H4 (cell line): ENCODE measurements around the gene PRIMA1. TPM values are rescaled to one million over a fixed set of nuclear protein-coding genes. Genes with fewer than 3 reads are reported as not detected.
"Not testable (repeated sequence)": the region's sequence is repeated elsewhere in the genome, so short reads cannot be mapped to it uniquely, and the experiment has no call there.

ENCODE experiments used
- DNase-seq: peaks from one replicate; pipeline ENCODE4 v3.0.0-alpha.2; 2015; ENCODE audit warnings: low spot score
- total RNA-seq: library from RNA; depleted of rRNA; stranded (reverse); fragments of >200 nt; shearing (Covaris generic); gene quantifications from 2 replicates; pipeline ENCODE4 v1.2.3, GENCODE V29; 2014; rRNA removed

The PRIMA1 gene, protein sequence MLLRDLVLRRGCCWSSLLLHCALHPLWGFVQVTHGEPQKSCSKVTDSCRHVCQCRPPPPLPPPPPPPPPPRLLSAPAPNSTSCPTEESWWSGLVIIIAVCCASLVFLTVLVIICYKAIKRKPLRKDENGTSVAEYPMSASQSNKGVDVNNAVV
- total RNA-seq = 0.04 TPM in 2 replicates

DNA sequence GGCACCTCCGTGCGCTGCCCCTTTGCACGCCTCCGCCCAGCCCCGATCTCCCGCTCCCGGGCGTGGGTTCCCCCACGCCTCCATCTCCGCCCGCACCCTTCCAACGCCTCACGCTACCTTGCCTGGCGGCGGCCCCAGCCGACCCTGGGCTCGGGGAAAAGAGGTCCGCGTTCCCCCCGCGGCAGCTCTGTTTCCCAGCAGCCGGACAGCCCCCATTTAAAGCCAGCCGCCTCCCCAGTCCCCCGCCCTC lies at the start of gene PRIMA1:
Gene PRIMA1 (minus strand): TSS at position 193 of the 250 bp plus-strand sequence. CDS start 767 bp downstream, outside the sequence.
- DNase-seq = no peak

DNA sequence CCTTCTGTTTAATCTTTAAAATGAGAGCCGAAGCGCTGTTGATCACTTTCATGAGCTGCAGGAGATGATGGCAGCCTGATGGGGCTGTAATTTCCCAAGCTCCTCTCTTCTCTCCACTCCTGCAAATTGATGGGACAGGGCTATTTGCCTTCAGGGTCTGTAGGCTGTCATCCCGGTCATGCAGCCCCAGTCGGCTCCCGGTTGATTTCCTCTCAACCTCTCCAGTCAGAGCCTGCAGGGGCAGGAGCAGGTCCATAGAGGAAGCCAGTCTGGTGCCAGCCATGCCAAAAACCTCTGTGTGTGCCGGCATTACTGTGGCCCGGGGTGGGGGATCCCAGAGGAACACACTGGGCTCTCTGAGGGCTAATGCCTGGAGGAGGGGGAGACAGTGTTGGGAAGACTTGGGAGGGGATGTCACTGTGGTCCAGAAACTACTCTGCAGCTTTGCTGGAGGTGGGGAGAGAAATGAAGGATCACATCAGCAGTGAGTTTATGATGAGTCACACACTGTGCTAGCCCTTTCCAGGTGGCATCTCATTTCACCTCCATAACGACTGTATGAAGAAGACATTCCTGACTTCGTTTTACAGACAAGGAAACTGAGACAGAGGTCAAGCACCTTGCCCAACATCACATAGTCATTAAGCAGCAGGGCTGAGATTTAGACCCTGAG lies 46.5 kb upstream of the PRIMA1 start:
- DNase-seq = no peak

DNA sequence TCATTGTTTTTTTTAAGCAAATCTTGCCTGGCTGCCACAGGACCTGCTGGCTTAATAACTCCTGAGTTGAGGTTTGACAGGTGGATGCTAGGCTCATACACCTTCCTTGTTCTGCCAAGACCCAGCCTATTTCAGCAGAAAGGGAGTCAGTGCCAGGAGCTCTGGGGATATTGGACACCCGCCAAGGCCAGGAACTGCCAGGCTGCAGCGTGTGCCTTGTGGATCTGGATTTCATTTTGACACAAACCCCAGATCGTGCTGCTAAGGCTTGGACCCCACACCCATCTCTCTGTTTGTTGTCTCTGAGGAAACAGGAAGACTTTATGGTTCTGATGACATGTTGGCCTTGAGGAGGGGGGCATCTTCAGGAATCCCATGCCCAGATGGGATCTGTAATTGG lies 44.4 kb upstream of the PRIMA1 start:
- no peak for DNase-seq

DNA sequence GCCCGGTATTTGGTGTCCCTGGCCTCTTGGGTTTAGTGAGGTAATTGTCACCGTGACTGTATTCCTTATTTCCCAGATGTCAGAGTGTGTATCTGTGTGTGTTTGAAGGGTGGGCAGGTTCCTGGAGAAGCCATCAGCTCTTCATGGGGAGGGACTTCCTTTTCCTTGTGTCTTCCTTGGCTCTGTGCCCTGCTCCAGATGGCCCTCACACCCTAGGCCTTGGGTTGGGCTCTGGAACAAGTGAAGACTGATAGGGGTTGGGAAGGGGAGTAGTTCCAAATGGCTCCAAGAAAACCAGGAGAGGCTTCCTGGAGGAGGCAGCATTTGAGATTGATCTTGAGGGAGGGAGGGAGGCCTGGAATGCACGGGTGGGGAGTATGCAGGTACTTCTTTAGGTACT lies 43.8 kb upstream of the PRIMA1 start:
- no peak for DNase-seq

DNA sequence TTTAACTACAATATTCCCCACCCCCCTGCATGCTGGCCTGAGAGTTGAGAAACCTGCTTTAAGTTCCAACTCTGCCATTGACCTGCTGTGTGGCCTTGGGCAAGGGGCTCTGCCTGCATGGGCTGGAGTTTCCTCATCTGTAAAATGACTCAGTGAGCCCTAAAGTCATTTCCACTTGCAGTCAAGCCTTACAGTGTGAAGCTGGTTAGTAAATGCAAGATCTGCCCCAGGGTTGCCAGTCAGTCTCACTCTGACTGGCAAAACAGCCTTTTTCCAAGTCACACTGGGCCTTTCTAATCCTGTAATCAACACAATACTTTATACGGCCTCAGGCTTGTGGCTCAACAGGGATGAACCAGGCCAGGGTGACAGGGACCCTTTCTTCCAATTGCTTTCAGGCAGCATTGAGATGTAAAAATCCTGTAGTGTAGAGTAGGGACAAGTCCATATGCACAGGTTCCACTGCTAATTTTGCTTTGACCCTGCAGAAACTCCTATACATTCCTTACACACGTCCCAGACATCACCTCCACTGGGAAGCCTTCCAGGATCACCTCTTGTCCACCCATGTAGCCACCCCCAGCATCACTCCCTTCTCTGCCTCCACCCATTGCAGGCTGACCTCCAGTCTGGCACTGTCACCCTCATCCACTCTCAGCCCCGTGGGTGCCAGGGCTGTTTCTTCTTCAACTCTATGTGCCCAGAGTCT lies 42.6 kb upstream of the PRIMA1 start:
- DNase-seq = no peak

DNA sequence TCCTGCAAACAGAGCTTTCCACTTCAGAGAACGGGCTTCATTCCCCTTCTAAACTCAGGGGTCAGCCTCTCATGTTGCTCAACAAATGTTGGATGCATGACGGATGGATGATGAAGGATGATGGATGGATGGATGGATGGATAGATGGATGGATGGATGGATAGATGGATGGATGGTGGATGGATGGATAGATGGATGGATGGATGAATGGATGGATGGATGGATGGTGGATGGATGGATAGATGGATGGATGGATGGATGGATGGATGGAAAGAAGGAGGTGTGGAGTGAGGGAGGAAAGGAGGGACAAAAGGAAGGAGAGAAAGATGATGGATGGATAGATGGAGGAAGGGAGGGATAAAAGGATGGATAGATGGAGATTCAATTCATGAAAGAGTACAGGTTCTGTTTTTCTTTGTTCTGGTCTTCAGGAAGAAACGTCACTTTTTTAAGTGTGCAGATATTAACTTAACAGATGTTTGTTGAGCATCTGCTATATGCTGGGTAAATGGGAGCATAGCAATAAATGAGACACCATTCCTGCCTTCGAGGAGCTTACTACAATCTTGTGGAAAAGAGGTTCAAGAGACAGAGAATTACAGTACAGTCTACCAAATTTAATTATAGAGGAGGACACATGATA lies 41.7 kb upstream of the PRIMA1 start:
- no peak for DNase-seq

DNA sequence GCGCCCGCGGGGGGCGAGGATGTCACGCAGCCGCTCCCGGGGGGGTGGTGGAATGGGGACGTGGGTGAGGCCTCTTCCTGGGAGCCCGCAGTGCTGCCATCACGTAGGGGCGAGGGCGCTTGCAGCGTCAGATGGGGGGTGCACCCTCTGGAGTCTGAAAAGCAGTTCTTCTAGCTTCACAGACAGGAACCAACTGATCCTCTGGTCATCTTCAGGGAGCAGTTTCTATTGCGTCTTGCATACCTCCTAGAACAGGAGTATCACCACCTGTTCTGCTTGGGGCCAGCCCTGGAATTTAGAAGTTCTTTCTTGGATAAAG lies 36.9 kb upstream of the PRIMA1 start:
- no peak for DNase-seq

DNA sequence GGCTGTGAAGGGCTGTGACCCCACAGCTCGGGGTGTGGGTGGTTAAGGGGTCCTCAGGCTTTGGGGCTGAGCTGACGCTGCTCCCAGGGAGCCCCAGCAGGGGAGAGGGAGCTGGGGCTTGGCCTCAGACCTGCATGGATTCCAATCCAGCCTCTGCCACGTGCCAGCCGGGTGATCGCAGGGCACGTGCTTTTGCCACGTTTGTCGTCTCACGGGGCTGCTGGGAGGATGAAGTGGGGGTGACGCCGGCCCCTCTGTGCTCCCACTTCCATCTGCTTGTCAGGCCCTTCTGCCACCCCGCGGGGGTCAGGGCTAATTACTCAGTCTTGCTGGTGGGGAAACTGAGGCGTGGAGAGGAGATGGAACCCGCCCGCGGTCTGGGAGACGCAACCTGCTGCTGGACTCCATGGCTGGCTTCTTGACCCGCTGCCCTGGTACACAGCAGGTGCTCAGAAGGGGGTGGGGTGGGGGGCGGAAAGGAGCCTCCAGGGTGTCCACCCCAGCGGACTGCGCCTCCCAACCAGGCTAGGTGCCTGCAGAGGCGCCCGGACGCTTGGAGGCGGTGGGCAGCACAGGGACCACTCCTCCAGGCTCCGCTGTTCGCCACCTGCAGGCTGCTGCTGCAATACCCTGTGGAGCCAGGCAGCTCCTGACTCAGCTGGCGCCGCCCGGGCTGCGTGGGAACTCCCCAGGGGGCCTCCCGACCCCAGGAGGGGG lies 36.4 kb upstream of the PRIMA1 start:
- no peak for DNase-seq

DNA sequence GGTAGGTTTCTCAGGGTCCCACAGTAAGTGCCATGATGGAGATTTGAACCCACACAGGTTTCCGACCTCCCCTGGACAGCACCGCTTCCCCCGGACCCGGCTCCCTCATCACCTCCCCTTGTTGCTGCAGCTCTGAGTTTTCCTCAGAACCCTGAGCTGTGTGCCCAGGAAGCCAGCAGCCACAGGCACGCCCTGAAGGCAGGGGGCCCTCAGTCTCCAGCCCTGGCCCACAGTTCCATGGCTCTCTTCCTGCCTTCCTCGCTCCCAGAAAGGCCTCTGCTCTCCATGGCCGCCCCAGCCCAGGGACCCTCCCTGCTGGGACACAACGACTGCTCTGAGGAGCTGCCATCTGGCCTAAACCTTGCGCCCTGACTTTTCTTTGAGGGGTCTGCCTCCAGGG lies 35.8 kb upstream of the PRIMA1 start:
- DNase-seq = no peak

DNA sequence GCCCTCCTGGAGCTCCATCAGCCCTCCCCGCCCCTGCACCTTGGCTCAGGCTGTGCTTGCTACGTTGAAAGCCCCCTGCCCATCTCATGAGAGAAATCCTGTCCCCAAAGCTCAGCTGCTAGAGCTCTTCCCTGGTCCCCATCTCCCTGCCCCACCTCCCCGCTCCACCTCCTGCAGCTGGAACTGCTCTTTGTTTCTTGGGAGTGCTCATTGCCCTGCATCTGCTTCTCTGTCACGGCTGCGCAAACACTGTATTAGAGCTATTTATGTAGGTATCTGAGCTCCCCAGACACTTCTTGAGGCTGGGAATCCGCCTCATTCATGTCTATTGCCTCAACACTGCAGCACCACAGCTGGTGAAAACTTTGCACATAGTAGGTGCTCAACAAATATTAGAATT lies 32.8 kb upstream of the PRIMA1 start:
- no peak for DNase-seq

DNA sequence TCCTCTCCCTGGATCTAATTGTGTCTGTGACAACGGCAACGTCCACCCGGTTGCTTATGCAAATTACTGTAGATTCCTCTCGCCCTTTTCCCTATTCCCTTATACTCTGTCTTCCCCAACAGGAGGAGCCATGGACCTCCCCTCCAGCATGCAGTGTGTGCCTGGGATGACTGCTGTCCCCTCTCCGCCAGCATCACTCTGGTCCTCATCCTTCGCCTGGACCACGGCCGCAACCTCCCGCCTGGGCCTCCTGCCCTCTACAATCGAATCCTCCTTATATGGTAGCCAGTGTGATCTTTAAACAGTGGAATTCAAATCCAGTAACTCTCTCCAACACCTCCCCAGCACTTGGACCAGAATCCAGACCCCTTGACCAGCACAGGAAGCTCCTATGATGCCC lies 30.6 kb upstream of the PRIMA1 start:
- DNase-seq = no peak

DNA sequence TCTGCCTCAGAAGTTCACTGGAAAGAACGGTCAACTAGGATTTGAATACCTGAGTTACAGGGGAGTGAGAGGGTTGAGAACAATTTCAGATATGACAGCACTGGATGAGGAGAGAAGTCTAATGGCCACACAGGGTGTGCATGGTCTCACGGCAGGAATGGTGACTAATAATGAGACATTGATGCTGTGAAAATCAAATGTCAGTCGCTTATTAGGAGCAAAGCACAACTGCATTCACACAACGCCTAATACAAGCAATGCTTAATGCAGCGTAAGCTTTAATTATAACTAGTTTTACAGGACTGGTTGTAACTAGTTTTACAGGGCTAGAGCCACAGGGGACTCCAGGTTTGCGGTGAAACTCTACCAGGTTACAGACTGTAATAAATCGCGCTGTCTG lies 23.4 kb upstream of the PRIMA1 start:
- DNase-seq = no peak

DNA sequence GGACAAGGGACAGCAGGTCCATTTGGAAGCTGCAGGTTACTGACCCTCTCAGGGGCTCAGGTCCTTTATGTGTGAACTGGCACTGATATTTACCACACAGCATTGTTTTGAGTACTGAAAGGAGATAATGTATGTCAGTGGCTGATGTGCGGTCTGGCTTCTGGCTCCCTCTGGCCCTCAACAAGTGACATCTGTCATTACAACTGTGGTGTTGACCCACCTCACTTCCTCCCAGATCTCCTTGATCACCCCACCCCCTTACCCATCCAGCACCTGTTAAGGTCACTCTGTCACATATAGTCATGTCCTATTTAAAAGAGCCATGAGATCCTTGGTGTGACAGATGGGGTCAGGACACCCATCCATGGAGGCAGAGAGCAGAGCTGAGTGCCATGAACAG lies 22.7 kb upstream of the PRIMA1 start:
- no peak for DNase-seq

DNA sequence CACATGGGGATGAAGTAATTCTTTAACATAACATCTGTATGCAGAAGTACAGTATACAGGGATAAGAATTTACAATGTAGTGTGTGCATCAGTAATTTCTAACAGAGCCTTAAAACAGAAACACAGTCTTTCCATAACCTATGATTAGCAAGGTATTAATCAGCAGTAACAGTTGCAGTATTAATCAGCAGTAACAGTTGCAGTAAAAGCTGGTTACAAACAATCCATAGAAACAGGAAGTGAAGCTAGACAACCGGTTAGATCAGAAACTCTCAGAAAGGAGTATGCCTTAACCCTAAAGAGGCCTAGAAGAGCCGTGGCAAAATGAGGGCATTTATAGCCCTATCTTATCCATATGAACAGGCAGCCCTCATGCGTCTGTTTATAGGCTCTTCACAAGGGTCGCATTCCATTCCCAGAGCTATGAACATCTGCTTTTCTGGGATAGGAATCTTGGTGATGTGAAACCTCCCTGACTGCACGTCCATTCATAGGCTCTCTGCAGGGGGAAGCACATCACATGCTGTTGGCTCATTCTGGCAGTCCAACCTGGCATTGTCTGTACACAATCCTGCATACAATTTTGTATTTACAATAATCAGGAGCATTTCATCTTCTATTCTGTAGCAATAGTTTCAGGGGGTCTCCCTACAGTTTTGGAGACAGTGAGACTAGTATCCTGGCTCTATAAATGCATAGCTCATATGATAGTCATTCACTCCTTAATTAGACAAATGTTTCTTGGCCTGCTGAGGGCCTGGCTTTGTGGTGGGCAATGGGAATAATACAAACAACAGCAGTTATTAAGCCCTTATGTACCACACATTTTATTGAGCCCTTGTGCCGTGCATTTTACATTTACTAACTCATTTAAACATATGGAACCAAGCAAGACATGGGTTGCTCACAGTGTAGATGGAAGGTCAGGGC lies 21.5 kb upstream of the PRIMA1 start:
- not testable (repeated sequence) for DNase-seq

DNA sequence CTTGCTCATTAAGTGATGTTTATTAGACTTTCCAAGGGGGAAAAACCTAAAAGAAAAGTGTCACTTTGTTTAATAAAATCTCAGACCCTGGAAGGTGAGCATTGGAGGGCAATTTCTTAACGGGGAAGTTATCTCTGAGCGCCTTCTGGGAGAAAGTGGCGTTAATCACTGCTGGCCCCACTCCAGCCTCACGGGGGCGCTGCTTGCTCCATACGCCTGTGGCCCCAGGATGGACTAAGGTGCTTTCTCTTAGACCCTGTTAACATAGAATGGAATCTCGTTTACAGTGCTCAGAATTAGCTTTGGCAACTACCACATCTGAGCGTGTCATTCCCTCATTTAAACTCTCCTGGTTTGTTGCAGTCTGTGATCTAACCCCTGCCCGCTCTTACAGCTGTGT lies 16.4 kb upstream of the PRIMA1 start:
- DNase-seq = no peak

DNA sequence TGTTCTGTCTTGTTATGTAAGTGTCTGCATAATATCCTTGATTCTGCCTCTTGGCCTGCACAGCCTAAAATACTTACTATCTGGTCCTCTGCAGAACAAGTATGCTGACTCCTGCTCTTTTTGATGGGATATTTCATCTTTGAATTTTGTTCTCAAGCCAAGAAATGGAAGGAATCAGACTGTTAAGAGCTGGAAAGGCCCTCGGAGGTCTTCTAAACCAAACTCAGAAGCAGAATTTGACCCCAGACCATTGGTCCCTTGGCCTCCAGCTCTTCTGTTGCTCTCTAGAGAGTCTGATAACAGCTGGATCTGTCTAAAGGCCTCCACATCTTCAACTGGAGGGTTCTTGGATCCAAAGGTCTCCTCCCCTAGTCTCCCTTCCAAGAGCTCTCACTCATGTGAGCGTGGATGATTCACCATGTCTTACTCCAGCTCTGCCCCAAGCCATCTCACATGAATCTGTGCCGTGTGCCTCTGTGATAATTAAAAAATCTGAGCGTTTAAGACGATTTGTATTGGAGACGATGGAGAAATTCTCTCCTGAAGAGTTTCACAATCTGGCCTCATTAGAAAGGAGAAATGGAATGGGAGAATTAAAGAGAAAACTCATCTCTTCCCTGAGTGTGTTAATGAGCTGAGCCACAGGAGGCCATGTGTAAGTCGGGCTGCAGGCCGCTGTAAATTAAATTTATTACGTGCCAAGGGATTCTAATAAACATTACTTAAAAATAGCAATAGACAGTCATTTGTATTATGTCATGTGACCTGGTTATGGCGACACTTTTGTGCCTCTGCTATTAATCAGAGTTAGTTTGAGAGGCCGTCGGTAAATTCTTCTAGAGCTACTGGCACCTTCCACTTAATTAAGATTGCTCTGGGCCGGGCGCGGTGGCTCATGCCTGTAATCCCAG lies 15.4 kb upstream of the PRIMA1 start:
- DNase-seq = no peak

DNA sequence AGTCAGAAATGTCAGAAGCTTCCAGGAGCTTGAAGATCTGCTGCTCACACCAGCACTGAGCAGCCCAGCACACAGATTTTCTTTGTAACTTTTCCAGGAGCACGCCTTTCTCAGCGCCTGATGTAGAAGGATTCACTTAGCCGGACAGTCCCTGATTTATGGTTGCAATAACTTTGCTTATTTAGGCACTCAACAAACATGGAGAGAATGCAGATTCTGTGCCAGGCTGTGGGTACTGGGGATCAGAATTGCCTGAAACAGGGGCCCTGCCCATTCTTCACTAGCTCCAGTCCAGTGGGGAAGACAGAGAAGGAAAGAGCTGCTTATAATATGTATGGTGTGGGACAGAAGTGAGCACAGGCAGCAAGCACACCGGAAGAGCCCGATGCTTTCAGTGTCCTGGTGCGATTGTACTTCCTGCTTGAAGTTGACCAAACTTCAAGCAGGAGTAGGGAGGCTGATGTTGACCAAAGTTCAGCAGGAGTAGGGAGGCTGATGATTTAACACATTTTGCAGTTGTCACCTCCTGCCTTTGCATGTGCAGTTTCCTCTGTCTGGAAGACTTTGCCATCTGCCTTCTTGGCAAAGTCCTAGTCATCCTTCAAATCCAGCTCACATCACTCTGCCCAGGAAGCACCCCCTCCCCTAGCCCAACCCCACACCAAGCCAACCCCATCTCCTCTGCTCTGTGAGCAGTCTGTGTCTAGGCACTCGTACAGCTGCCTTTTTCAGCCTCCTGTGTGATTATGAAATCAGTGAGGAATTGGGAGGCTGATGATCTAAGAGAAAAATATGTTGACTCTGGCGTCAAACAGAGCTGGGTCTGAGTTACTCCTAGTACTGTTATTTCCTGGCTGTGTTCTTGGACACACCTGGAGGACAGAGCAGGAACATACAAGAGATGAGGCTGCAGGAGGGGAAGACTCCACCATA lies 12.0 kb upstream of the PRIMA1 start:
- DNase-seq = no peak

DNA sequence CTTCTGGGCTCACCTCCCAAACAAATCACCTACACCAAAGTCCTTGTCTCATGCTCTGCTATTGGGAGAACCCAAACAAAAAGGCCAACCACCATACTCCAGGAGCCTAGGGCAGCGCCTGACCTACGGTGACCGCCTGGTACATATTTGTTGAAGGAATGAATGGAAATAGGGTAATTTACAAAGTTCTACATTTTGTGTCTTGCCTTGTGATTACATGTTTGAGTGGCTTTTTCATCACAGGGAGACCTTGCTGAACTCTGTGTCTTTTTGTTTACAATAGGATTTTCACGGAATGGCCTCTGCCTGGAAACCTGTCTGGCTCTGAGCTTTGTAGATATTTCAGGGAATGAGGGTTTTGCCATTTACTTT lies 11.3 kb upstream of the PRIMA1 start:
- no peak for DNase-seq

DNA sequence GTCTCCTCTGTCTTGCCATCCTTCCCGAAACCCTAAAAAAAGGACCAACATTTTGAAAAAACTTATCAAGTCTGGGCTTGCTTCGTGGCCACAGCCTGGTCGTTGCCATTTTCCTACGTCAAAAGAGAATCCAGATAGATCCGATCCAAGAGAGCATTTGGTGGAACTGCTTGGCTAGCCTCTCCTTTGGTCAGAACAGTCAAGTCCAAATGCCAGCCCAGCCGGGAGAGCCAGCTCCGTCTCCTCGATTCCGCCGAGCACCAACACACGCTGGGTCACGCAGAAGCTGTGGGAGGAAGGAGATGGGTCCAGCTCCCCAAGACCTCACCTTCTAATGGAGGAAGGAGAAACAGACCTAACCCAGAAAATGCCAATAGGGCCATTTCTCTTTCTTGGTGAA lies 9.3 kb upstream of the PRIMA1 start:
- no peak for DNase-seq
